Stimulated activated effector memory CD8-positive, alpha-beta T cell treated with anti-CD3 and anti-CD28 coated beads, Interleukin-12 subunit alpha, Interleukin-12 subunit beta, amount 100 ng/mL, for 72 hours (primary cell): ENCODE data around the gene SPACA7.

Experiments used
- ATAC-seq: fragments of 150-1000 bp; cut with Tn5 transposase; 2 replicates; pipeline ENCODE4 v1.10.0; 2021
- DNase-seq, 2 donors: peaks; one replicate each; pipeline ENCODE4 v3.0.0; 2021 to 2022; ENCODE audit warnings: low spot score in 2 of 2
- H3K27ac Mint-ChIP-seq: one replicate; pipeline ENCODE4 v1.8.0; 2022; ENCODE audit warnings: mild to moderate bottlenecking, mixed read lengths
- H3K36me3 Mint-ChIP-seq: one replicate; pipeline ENCODE4 v1.8.0; 2022; ENCODE audit warnings: mild to moderate bottlenecking, mixed read lengths
- H3K4me1 Mint-ChIP-seq: one replicate; pipeline ENCODE4 v1.8.0; 2022; ENCODE audit warnings: mixed read lengths
- H3K4me3 Mint-ChIP-seq: one replicate; pipeline ENCODE4 v1.8.0; 2022; ENCODE audit warnings: mild to moderate bottlenecking, mixed read lengths
- H3K9me3 Mint-ChIP-seq: one replicate; pipeline ENCODE4 v1.8.0; 2022; ENCODE audit warnings: mixed read lengths

The SPACA7 gene

DNA sequence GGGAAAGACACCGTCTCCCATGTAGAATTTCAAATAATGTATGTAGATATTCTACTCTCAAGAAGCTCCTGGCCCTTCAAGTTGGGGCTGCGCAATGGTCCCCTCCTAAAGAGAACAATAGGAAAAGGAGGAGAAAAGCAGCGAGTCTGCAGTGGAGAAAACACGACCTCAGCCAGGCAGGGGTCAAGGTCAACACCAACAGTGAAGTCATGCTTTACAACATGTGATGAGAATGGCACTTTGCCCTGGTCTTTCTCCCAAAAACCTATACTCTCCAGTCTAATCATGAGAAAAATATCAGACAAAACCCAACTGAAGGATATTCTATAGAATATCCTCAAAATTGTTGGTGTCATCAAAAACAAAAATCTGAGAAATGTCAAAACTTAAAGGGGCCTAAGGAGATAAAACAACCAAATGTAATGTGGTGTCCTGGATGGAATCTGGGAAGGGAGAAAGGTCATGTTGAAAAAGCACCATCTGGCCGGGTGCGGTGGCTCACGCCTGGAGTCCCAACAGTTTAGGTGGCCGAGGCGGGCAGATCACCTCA, 101.0 kb downstream of the SPACA7 start:
- Mint-ChIP-seq H3K9me3 (peaks cover 2% of the 10 kb centered on the region), H3K4me1 (no peaks in the 10 kb centered on the region), H3K36me3 (no peaks in the 10 kb centered on the region), H3K27ac (no peak overlapping the region), H3K4me3 (no peak overlapping the region)
- no peak for ATAC-seq
- no peak for DNase-seq

- H3K4me1 Mint-ChIP-seq, result no peaks in the 10 kb centered on the region
- peaks cover 8% of the 10 kb centered on the region for H3K9me3 Mint-ChIP-seq
- DNase-seq, result no peak
- no peaks in the 10 kb centered on the region for H3K36me3 Mint-ChIP-seq
- no peak overlapping the region for H3K27ac Mint-ChIP-seq
- no peak overlapping the region for H3K4me3 Mint-ChIP-seq
- ATAC-seq, result no peak
Observed at GRCh38 chr13:112479389-112479788, 103.2 kb downstream of the SPACA7 start.

- DNase-seq (no peak), ATAC-seq (peak; percentile 32)
- Mint-ChIP-seq H3K4me3 (no peak overlapping the region), H3K27ac (no peak overlapping the region), H3K4me1 (no peaks in the 10 kb centered on the region), H3K36me3 (peaks cover 9% of the 10 kb centered on the region), H3K9me3 (peaks cover 8% of the 10 kb centered on the region)
Observed at GRCh38 chr13:112481458-112481857, 105.3 kb downstream of the SPACA7 start.

GRCh38 chr13:112483299-112483698, 107.1 kb downstream of the SPACA7 start:
- Mint-ChIP-seq H3K9me3 (peaks cover 8% of the 10 kb centered on the region), H3K36me3 (peaks cover 17% of the 10 kb centered on the region), H3K4me1 (no peaks in the 10 kb centered on the region), H3K27ac (no peak overlapping the region), H3K4me3 (no peak overlapping the region)
- DNase-seq, result no peak
- ATAC-seq, result no peak
